GM21717 (cell line): ENCODE data around the gene IDH3G.

Experiments
- ATAC-seq: cut with Tn5 transposase; IDR thresholded peaks from one replicate; pipeline ENCODE4 v1.9.1; 2021; ENCODE audit warnings: mild to moderate bottlenecking, moderate library complexity; ENCODE audit not compliant: unreplicated experiment

Gene IDH3G

GRCh38 chrX:153791104-153791852 lies 2.9 kb downstream of the IDH3G start:
- no peak for ATAC-seq

- no peak for ATAC-seq
These were observed 4.5 kb downstream of the IDH3G start for GRCh38 chrX:153789654-153790053.

GRCh38 chrX:153786669-153787068 lies 7.5 kb downstream of the IDH3G start:
- no peak for ATAC-seq

- ATAC-seq, result no peak
These were observed 9.7 kb downstream of the IDH3G start for GRCh38 chrX:153784325-153784967.

- ATAC-seq, result no peak
These were observed 10.7 kb downstream of the IDH3G start for GRCh38 chrX:153783378-153784013.

- ATAC-seq, result no peak
These were observed 11.3 kb downstream of the IDH3G start for GRCh38 chrX:153782871-153783270.

- no peak for ATAC-seq
These were observed 11.9 kb downstream of the IDH3G start for GRCh38 chrX:153782313-153782712.

- ATAC-seq, result no peak
These were observed 12.6 kb downstream of the IDH3G start for GRCh38 chrX:153781428-153782047.

GRCh38 chrX:153780678-153781427 lies 13.3 kb downstream of the IDH3G start, which contains the start of gene SRPK3:
TSS of gene SRPK3 (plus strand) at chrX:153781041. CDS start at chrX:153781087, 46 bp downstream.
- ATAC-seq, result no peak

- no peak for ATAC-seq
These were observed 14.1 kb downstream of the IDH3G start for GRCh38 chrX:153779891-153780677.

- no peak for ATAC-seq
These were observed 15.5 kb downstream of the IDH3G start for GRCh38 chrX:153778684-153779101.

- ATAC-seq, result no peak
These were observed 16.0 kb downstream of the IDH3G start for GRCh38 chrX:153778181-153778580.

- ATAC-seq, result no peak
These were observed 16.7 kb downstream of the IDH3G start for GRCh38 chrX:153777261-153778090.

GRCh38 chrX:153776611-153777045 lies 17.5 kb downstream of the IDH3G start:
- ATAC-seq, result no peak

GRCh38 chrX:153776120-153776599 lies 18.0 kb downstream of the IDH3G start:
- no peak for ATAC-seq

GRCh38 chrX:153775293-153776119 lies 18.7 kb downstream of the IDH3G start:
- no peak for ATAC-seq

GRCh38 chrX:153774576-153775292 lies 19.4 kb downstream of the IDH3G start:
- no peak for ATAC-seq
